Fibroblast of villous mesenchyme (primary cell): ENCODE results near the gene SNX9. TPM values are rescaled to one million over a fixed set of nuclear protein-coding genes. Genes with fewer than 3 reads are reported as not detected.

ENCODE experiments used
- DNase-seq: peaks from one replicate; pipeline ENCODE4 v3.0.0-alpha.2; 2010; ENCODE audit warnings: low read depth
- H3K4me3 ChIP-seq: 2 replicates; pipeline ENCODE4 v1.5.1; 2011; ENCODE audit warnings: low read depth, mild to moderate bottlenecking, low read length
- CTCF ChIP-seq: IDR thresholded peaks from 2 replicates; pipeline ENCODE4 v1.5.1; 2012; ENCODE audit warnings: low read depth, mild to moderate bottlenecking, low read length; ENCODE audit not compliant: insufficient read depth
- total RNA-seq: library from RNA; depleted of rRNA; stranded (reverse); fragments of >200 nt; gene quantifications from 2 replicates; pipeline ENCODE4 v1.2.3, GENCODE V29; 2012

SNX9 gene
- total RNA-seq, 1 donor: 37.6 TPM

- H3K4me3 ChIP-seq: no peak overlapping the region
- TF ChIP-seq CTCF: no peak
- DNase-seq: peak; percentile 48
Measured at GRCh38 chr6:157859775-157860504, 36.9 kb downstream of the SNX9 start.

- no peak overlapping the region for H3K4me3 ChIP-seq
- DNase-seq: peak; percentile 34
Measured at GRCh38 chr6:157860505-157860991, 37.5 kb downstream of the SNX9 start.

GRCh38 chr6:157861184-157861583, 38.1 kb downstream of the SNX9 start:
- no peak for TF ChIP-seq CTCF
- no peak for DNase-seq
- H3K4me3 ChIP-seq: no peak overlapping the region

More at GRCh38 chr6:157860505-157860991, 37.5 kb downstream of the SNX9 start:
- TF ChIP-seq CTCF: no peak

- no peak overlapping the region for H3K4me3 ChIP-seq
- DNase-seq: peak; percentile 59
- TF ChIP-seq CTCF: no peak
Measured at GRCh38 chr6:157861814-157862213, 38.8 kb downstream of the SNX9 start.

- no peak for TF ChIP-seq CTCF
- H3K4me3 ChIP-seq: no peak overlapping the region
- DNase-seq: no peak
Measured at GRCh38 chr6:157862706-157863105, 39.7 kb downstream of the SNX9 start.

- peak; percentile 37 for DNase-seq
- TF ChIP-seq CTCF: no peak
- no peak overlapping the region for H3K4me3 ChIP-seq
Measured at GRCh38 chr6:157864185-157864761, 41.2 kb downstream of the SNX9 start.
